Hepatocyte (in vitro differentiated cells): ENCODE data around the gene PTGIS. TPM values are rescaled to one million over a fixed set of nuclear protein-coding genes. Genes with fewer than 3 reads are reported as not detected.

Experiments
- DNase-seq: peaks from one replicate; pipeline ENCODE4 v3.0.0-alpha.2; 2016; ENCODE audit warnings: low spot score
- H2AFZ ChIP-seq: fragments of 200-600 bp; sonication (generic); 2 replicates; pipeline ENCODE4 v1.6.0; 2016; ENCODE audit warnings: antibody characterized with exemption, mild to moderate bottlenecking
- H3K27ac ChIP-seq: fragments of 200-600 bp; sonication (generic); 2 replicates; pipeline ENCODE4 v1.5.1; 2016; ENCODE audit warnings: mild to moderate bottlenecking
- H3K27me3 ChIP-seq: fragments of 200-600 bp; sonication (generic); 2 replicates; pipeline ENCODE4 v1.6.1; 2016
- H3K36me3 ChIP-seq: fragments of 200-600 bp; sonication (generic); replicated peaks from 2 replicates; pipeline ENCODE4 v1.5.1; 2016; ENCODE audit warnings: low read depth; ENCODE audit not compliant: insufficient read depth
- H3K4me1 ChIP-seq: fragments of 200-600 bp; sonication (generic); 2 replicates; pipeline ENCODE4 v1.5.1; 2016; ENCODE audit warnings: mild to moderate bottlenecking, moderate library complexity; ENCODE audit not compliant: insufficient read depth
- H3K4me2 ChIP-seq: fragments of 200-600 bp; sonication (generic); 2 replicates; pipeline ENCODE4 v1.6.0; 2016
- H3K4me3 ChIP-seq: fragments of 200-600 bp; sonication (generic); 2 replicates; pipeline ENCODE4 v1.5.1; 2016; ENCODE audit warnings: mild to moderate bottlenecking
- H3K79me2 ChIP-seq: fragments of 200-600 bp; sonication (generic); 2 replicates; pipeline ENCODE4 v1.6.0; 2017; ENCODE audit warnings: mild to moderate bottlenecking
- H3K9me2 ChIP-seq: fragments of 200-600 bp; sonication (generic); replicated peaks from 2 replicates; pipeline ENCODE4 v1.6.0; 2017; ENCODE audit warnings: mild to moderate bottlenecking; ENCODE audit not compliant: insufficient read depth
- H3K9me3 ChIP-seq: fragments of 200-600 bp; sonication (generic); 2 replicates; pipeline ENCODE4 v1.5.1; 2016; ENCODE audit warnings: low read depth, mild to moderate bottlenecking
- H4K20me1 ChIP-seq: fragments of 200-600 bp; sonication (generic); 2 replicates; pipeline ENCODE4 v1.6.0; 2016; ENCODE audit warnings: mild to moderate bottlenecking; ENCODE audit not compliant: insufficient read depth, poor library complexity, severe bottlenecking
- EZH2 ChIP-seq: fragments of 200-600 bp; sonication (generic); IDR thresholded peaks from 2 replicates; pipeline ENCODE4 v1.6.1; 2016; ENCODE audit warnings: antibody characterized with exemption, mild to moderate bottlenecking, borderline replicate concordance
- EZH2phosphoT487 ChIP-seq: fragments of 200-600 bp; sonication (generic); IDR thresholded peaks from one replicate; pipeline ENCODE4 v1.6.1; 2018; ENCODE audit warnings: antibody characterized with exemption, mild to moderate bottlenecking, low read depth, moderate library complexity; ENCODE audit not compliant: unreplicated experiment, severe bottlenecking
- WGBS: methylation state at CpG from one replicate; pipeline ENCODE4 v1.1.6; 2016; ENCODE audit warnings: low lambda C conversion rate; ENCODE audit errors: missing lambda C conversion rate; 5-methylcytosine and 5-hydroxymethylcytosine counted together
- polyA plus RNA-seq: library from polyadenylated mRNA; unstranded; fragments of >200 nt; fragmentation: Nextera tagmentation; extraction: Ambion mirVana; gene quantifications from 2 replicates; pipeline ENCODE4 v1.2.1, GENCODE V29; 2016
- total RNA-seq: library from RNA; depleted of rRNA; stranded (reverse); fragments of >200 nt; gene quantifications from 2 replicates; pipeline ENCODE4 v1.2.3, GENCODE V29; 2014
- TF ChIP-seq, protein P1 (sequence below): fragments of 200-600 bp; sonication (generic); IDR thresholded peaks from 2 replicates; pipeline ENCODE4 v1.5.1; 2016; ENCODE audit warnings: antibody characterized with exemption, mild to moderate bottlenecking; ENCODE audit not compliant: poor library complexity

Gene PTGIS
- total and polyA plus RNA-seq, 2 experiments from 2014 or later = 25.4 to 26.1 TPM

DNA sequence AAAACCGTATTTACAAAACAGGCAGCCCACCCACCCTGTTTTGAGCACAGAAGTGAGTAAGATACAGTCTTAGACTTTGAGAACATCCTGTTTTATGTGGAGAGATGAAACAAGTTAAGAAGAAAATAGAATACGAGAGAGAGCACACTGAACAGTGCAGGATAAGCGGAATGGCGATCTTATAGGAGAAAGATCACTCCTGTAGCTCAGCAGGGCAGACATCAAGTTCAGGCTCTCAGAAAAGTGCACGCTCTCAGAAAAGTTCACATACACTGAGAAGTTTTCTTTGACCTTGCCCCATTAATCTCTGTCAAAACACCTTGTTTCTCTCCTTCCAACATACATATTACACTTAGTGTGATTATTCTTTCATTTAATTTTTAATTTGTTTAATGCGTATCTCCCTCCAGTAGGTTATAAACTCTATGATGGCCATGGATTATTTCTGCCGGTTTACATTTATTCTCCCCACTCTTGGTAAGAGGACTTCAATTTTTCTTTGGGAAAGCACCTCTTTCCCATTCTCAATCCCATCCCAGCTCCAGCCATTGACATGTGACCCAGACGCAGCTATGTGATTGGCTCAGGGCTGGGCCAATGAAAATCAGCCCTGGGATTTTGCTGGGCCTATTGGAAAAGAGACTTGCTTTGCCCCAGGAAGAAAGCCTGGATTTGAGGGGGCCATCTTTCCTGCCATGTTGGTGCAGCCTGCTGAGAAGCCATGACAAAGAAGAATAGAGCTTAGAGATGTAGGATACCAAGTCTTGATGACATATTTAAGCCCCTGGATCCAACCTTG is 101.6 kb downstream of the PTGIS start:
- Histone ChIP-seq H4K20me1 (no peaks in the 10 kb centered on the region), H3K4me3 (no peak overlapping the region), H3K4me1 (no peaks in the 10 kb centered on the region), H2AFZ (no peak overlapping the region), H3K79me2 (no peaks in the 10 kb centered on the region), H3K4me2 (no peak overlapping the region), H3K9me2 (no peaks in the 10 kb centered on the region), H3K36me3 (no peaks in the 10 kb centered on the region), H3K9me3 (no peaks in the 10 kb centered on the region), H3K27ac (no peak overlapping the region), H3K27me3 (no peaks in the 10 kb centered on the region)
- WGBS = 90% methylated on average over 8 of the region's 8 CpGs
- no peak for DNase-seq
- TF ChIP-seq EZH2 = no peak
- TF ChIP-seq EZH2phosphoT487 = no peak
- TF ChIP-seq, protein P1, sequence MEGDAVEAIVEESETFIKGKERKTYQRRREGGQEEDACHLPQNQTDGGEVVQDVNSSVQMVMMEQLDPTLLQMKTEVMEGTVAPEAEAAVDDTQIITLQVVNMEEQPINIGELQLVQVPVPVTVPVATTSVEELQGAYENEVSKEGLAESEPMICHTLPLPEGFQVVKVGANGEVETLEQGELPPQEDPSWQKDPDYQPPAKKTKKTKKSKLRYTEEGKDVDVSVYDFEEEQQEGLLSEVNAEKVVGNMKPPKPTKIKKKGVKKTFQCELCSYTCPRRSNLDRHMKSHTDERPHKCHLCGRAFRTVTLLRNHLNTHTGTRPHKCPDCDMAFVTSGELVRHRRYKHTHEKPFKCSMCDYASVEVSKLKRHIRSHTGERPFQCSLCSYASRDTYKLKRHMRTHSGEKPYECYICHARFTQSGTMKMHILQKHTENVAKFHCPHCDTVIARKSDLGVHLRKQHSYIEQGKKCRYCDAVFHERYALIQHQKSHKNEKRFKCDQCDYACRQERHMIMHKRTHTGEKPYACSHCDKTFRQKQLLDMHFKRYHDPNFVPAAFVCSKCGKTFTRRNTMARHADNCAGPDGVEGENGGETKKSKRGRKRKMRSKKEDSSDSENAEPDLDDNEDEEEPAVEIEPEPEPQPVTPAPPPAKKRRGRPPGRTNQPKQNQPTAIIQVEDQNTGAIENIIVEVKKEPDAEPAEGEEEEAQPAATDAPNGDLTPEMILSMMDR = no peak

DNA sequence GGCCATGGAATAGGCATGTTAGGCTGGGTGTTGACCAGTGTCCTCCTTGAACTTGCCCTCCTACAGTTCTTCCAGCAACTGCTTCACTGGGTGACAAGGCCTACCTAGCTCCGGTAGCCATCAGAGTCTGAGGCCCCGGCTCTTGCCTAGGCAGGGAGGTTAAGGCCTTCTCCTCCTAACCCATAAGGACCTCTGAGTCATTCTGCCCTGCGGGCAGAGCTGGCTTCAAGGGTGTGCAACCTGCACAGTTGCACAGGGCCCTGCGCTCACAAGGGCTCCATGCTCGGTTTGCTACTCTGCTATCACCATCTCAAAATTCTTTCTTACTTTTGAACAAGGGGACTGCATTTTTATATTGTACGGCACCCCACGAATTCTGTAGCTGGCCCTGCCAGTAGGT is 103.4 kb downstream of the PTGIS start:
- Histone ChIP-seq H3K27me3 (no peaks in the 10 kb centered on the region), H3K9me2 (no peaks in the 10 kb centered on the region), H3K4me3 (no peak overlapping the region), H3K4me2 (no peak overlapping the region), H3K79me2 (no peaks in the 10 kb centered on the region), H4K20me1 (no peaks in the 10 kb centered on the region), H3K27ac (no peak overlapping the region), H3K4me1 (no peaks in the 10 kb centered on the region), H3K9me3 (no peaks in the 10 kb centered on the region), H2AFZ (no peak overlapping the region), H3K36me3 (no peaks in the 10 kb centered on the region)
- DNase-seq = no peak
- WGBS = 90% methylated on average over 7 of the region's 7 CpGs
- TF ChIP-seq, protein P1 = no peak
- no peak for TF ChIP-seq EZH2phosphoT487
- TF ChIP-seq EZH2 = no peak

DNA sequence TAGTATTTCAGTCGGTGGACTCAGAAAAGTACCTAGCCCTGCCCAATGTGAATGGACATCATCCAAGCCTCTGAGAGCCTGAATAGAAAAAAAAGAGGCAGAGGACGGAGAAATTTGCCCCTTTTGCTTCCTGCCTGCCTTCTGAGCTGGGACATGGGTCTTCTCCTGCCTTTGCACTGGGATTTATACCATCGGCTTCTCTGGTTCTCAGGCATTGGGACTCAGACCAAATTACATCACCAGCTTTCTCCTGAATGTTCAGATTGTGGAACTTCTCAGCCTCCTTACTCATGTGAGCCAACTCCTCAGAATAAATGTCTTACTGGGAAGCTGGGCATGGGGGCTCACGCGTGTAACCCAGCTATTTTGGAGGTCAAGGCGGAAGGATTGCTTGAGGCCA is 105.3 kb downstream of the PTGIS start:
- no peaks in the 10 kb centered on the region for H3K9me3 ChIP-seq
- no peak for DNase-seq
- H3K4me1 ChIP-seq = no peaks in the 10 kb centered on the region
- no peaks in the 10 kb centered on the region for H3K79me2 ChIP-seq
- no peak overlapping the region for H3K4me2 ChIP-seq
- H3K36me3 ChIP-seq = no peaks in the 10 kb centered on the region
- no peak overlapping the region for H2AFZ ChIP-seq
- no peaks in the 10 kb centered on the region for H3K9me2 ChIP-seq
- H4K20me1 ChIP-seq = no peaks in the 10 kb centered on the region
- no peaks in the 10 kb centered on the region for H3K27me3 ChIP-seq
- H3K27ac ChIP-seq = no peak overlapping the region
- 87% methylated on average over 6 of the region's 6 CpGs for WGBS
- H3K4me3 ChIP-seq = no peak overlapping the region
- TF ChIP-seq EZH2 (no peak), EZH2phosphoT487 (no peak)
- TF ChIP-seq, protein P1 = no peak
